ENCODE data around the gene SLC39A8.

DNA sequence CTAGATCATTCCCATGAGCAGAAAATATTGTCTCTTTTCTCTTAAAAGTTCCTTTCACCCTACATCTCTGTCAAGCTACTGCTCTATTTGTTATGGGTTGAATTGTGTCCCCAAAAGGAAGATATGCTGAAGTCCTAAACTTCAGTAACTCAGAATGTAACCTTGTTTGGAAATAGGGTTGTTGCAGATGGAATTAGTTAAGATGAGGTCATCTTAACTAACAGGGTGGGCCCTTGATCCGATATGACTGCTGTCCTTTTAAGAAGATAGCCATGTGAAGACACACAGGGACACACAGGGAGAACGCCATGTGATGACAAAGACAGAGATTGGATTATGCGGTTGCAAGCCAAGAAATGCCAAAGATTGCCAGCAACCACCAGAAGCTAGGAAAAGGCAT is 12.8 kb upstream of the SLC39A8 start:
- TF ChIP-seq, protein P1, sequence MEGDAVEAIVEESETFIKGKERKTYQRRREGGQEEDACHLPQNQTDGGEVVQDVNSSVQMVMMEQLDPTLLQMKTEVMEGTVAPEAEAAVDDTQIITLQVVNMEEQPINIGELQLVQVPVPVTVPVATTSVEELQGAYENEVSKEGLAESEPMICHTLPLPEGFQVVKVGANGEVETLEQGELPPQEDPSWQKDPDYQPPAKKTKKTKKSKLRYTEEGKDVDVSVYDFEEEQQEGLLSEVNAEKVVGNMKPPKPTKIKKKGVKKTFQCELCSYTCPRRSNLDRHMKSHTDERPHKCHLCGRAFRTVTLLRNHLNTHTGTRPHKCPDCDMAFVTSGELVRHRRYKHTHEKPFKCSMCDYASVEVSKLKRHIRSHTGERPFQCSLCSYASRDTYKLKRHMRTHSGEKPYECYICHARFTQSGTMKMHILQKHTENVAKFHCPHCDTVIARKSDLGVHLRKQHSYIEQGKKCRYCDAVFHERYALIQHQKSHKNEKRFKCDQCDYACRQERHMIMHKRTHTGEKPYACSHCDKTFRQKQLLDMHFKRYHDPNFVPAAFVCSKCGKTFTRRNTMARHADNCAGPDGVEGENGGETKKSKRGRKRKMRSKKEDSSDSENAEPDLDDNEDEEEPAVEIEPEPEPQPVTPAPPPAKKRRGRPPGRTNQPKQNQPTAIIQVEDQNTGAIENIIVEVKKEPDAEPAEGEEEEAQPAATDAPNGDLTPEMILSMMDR (IDR thresholded peaks at IDR 0.05 in 2 of 3, conservative IDR thresholded peaks at IDR 0.05 in 1 of 3; ENCODE audit: borderline replicate concordance in 1 of 3, insufficient read depth in 1 of 3, low read depth in 2 of 3, low read length in 2 of 3), result no peak
- TF ChIP-seq EGR1 (IDR thresholded peaks at IDR 0.05; ENCODE audit: low read depth) (no peak), ZNF274 (IDR thresholded peaks at IDR 0.05; ENCODE audit: low read depth, low read length) (no peak), YY1 (IDR thresholded peaks at IDR 0.05; ENCODE audit: extremely low read depth, insufficient replicate concordance, low read depth, low read length) (no peak)
- TF ChIP-seq, protein P2, sequence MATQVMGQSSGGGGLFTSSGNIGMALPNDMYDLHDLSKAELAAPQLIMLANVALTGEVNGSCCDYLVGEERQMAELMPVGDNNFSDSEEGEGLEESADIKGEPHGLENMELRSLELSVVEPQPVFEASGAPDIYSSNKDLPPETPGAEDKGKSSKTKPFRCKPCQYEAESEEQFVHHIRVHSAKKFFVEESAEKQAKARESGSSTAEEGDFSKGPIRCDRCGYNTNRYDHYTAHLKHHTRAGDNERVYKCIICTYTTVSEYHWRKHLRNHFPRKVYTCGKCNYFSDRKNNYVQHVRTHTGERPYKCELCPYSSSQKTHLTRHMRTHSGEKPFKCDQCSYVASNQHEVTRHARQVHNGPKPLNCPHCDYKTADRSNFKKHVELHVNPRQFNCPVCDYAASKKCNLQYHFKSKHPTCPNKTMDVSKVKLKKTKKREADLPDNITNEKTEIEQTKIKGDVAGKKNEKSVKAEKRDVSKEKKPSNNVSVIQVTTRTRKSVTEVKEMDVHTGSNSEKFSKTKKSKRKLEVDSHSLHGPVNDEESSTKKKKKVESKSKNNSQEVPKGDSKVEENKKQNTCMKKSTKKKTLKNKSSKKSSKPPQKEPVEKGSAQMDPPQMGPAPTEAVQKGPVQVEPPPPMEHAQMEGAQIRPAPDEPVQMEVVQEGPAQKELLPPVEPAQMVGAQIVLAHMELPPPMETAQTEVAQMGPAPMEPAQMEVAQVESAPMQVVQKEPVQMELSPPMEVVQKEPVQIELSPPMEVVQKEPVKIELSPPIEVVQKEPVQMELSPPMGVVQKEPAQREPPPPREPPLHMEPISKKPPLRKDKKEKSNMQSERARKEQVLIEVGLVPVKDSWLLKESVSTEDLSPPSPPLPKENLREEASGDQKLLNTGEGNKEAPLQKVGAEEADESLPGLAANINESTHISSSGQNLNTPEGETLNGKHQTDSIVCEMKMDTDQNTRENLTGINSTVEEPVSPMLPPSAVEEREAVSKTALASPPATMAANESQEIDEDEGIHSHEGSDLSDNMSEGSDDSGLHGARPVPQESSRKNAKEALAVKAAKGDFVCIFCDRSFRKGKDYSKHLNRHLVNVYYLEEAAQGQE (IDR thresholded peaks at IDR 0.05; ENCODE audit: low read depth), result no peak
- TF ChIP-seq, protein P3, sequence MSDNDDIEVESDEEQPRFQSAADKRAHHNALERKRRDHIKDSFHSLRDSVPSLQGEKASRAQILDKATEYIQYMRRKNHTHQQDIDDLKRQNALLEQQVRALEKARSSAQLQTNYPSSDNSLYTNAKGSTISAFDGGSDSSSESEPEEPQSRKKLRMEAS (IDR thresholded peaks at IDR 0.05), result no peak
